Measurements from ENCODE around the gene IL4. TPM values are rescaled to one million over a fixed set of nuclear protein-coding genes. Genes with fewer than 3 reads are reported as not detected.
"Not testable (repeated sequence)": the region's sequence is repeated elsewhere in the genome, so short reads cannot be mapped to it uniquely, and the experiment has no call there.

Gene IL4
- total RNA-seq, 4 donors from 2014 or later, result not detected

GRCh38 chr5:132689513-132689912, 15.7 kb downstream of the IL4 start:
- 80 to 82% methylated on average over 7 of the region's 7 CpGs for WGBS, 2 donors
- Histone ChIP-seq H3K36me3 (peaks cover 0 to 11% (median 0%) of the 10 kb centered on the region in 3 donors), H3K27me3 (no peaks in the 10 kb centered on the region), H3K9me3 (no peaks in the 10 kb centered on the region), H3K27ac (no peak overlapping the region), H3K4me1 (no peaks in the 10 kb centered on the region), H3K4me3 (no peak overlapping the region)
- no peak for DNase-seq (ENCODE audit: low spot score in 2 of 2)
- TF ChIP-seq CTCF (IDR thresholded peaks at IDR 0.05) (no peak), POLR2A (IDR thresholded peaks at IDR 0.05) (no peak), EP300 (IDR thresholded peaks at IDR 0.05) (no peak)

- WGBS, 2 donors, result 96 to 98% methylated on average over 3 of the region's 3 CpGs
- no peak for DNase-seq (ENCODE audit: low spot score in 2 of 2)
- no peak overlapping the region for H3K4me3 ChIP-seq
- H3K27me3 ChIP-seq, result no peaks in the 10 kb centered on the region
- H3K9me3 ChIP-seq, result no peaks in the 10 kb centered on the region
- TF ChIP-seq CTCF (IDR thresholded peaks at IDR 0.05), result no peak
- TF ChIP-seq POLR2A (IDR thresholded peaks at IDR 0.05), result no peak
- TF ChIP-seq EP300 (IDR thresholded peaks at IDR 0.05), result no peak
- no peaks in the 10 kb centered on the region for H3K4me1 ChIP-seq
- H3K27ac ChIP-seq, result no peak overlapping the region
- peaks cover 0 to 15% (median 0%) of the 10 kb centered on the region in 3 donors for H3K36me3 ChIP-seq
Observed at GRCh38 chr5:132690156-132690555, 16.4 kb downstream of the IL4 start.

GRCh38 chr5:132691755-132692631, 18.2 kb downstream of the IL4 start:
- H3K27ac ChIP-seq; H3K9me3 ChIP-seq; DNase-seq (ENCODE audit: low spot score in 2 of 2); H3K4me3 ChIP-seq; H3K4me1 ChIP-seq; H3K27me3 ChIP-seq: not testable (repeated sequence)
- 77 to 96% methylated on average over 5 of the region's 5 CpGs for WGBS, 2 donors
- H3K36me3 ChIP-seq, result peaks cover 0 to 20% (median 0%) of the 10 kb centered on the region in 3 donors

GRCh38 chr5:132692632-132692967, 18.8 kb downstream of the IL4 start:
- Histone ChIP-seq H3K36me3 (peaks cover 0 to 22% (median 0%) of the 10 kb centered on the region in 3 donors), H3K4me1 (no peaks in the 10 kb centered on the region), H3K4me3 (no peak overlapping the region), H3K27me3 (no peaks in the 10 kb centered on the region), H3K9me3 (no peaks in the 10 kb centered on the region), H3K27ac (no peak overlapping the region)
- no peak for DNase-seq (ENCODE audit: low spot score in 2 of 2)
- TF ChIP-seq EP300 (IDR thresholded peaks at IDR 0.05) (no peak), CTCF (IDR thresholded peaks at IDR 0.05) (no peak), POLR2A (IDR thresholded peaks at IDR 0.05) (no peak)

- no peak for TF ChIP-seq EP300 (IDR thresholded peaks at IDR 0.05)
- no peak for TF ChIP-seq CTCF (IDR thresholded peaks at IDR 0.05)
- no peak for TF ChIP-seq POLR2A (IDR thresholded peaks at IDR 0.05)
- DNase-seq (ENCODE audit: low spot score in 2 of 2), result no peak
- no peak overlapping the region for H3K4me3 ChIP-seq
- no peaks in the 10 kb centered on the region for H3K27me3 ChIP-seq
- 82 to 84% methylated on average over 4 of the region's 4 CpGs for WGBS, 2 donors
- peaks cover 0 to 53% (median 3%) of the 10 kb centered on the region in 3 donors for H3K36me3 ChIP-seq
- H3K9me3 ChIP-seq, result no peaks in the 10 kb centered on the region
- no peak overlapping the region for H3K27ac ChIP-seq
- H3K4me1 ChIP-seq, result no peaks in the 10 kb centered on the region
Observed at GRCh38 chr5:132695956-132696355, 22.2 kb downstream of the IL4 start.
